SK-N-MC (cell line): ENCODE results near the gene MRPL58.
"Not testable (repeated sequence)": the region's sequence is repeated elsewhere in the genome, so short reads cannot be mapped to it uniquely, and the experiment has no call there.

Source experiments
- DNase-seq: peaks from one replicate; pipeline ENCODE4 v3.0.0-alpha.2; 2011; ENCODE audit warnings: low read depth, low spot score
- H3K27ac ChIP-seq: fragments of 200-600 bp; sonication (generic); 2 replicates; pipeline ENCODE4 v1.5.1; 2016; ENCODE audit warnings: mixed run types
- H3K36me3 ChIP-seq: fragments of 200-600 bp; sonication (generic); 2 replicates; pipeline ENCODE4 v1.6.1; 2017; ENCODE audit warnings: antibody characterized with exemption, low read length, mixed read lengths; ENCODE audit not compliant: insufficient read depth
- H3K4me3 ChIP-seq: fragments of 200-600 bp; sonication (generic); 2 replicates; pipeline ENCODE4 v1.5.1; 2016
- H3K9ac ChIP-seq: fragments of 200-600 bp; sonication (generic); 2 replicates; pipeline ENCODE4 v1.8.0; 2017; ENCODE audit warnings: mixed run types, mixed read lengths; ENCODE audit not compliant: insufficient read length
- H3K9me3 ChIP-seq: fragments of 200-600 bp; sonication (generic); 2 replicates; pipeline ENCODE4 v1.6.1; 2017; ENCODE audit warnings: low read depth, mild to moderate bottlenecking, antibody characterized with exemption, low read length, moderate library complexity, mixed read lengths
- EZH2 ChIP-seq: fragments of 200-600 bp; sonication (generic); IDR thresholded peaks from one replicate; pipeline ENCODE4 v1.6.1; 2017; ENCODE audit warnings: antibody characterized with exemption
- FOXP2 ChIP-seq: optimal IDR thresholded peaks from 2 replicates; pipeline ENCODE3; 2011; ENCODE audit warnings: mild to moderate bottlenecking, moderate library complexity; ENCODE audit not compliant: insufficient read depth; ENCODE audit errors: extremely low read length, control extremely low read depth
- POLR2AphosphoS5 ChIP-seq: IDR thresholded peaks from 2 replicates; pipeline ENCODE4 v1.6.1; 2012; ENCODE audit warnings: mild to moderate bottlenecking, low read depth, low read length, borderline replicate concordance

The MRPL58 gene

DNA sequence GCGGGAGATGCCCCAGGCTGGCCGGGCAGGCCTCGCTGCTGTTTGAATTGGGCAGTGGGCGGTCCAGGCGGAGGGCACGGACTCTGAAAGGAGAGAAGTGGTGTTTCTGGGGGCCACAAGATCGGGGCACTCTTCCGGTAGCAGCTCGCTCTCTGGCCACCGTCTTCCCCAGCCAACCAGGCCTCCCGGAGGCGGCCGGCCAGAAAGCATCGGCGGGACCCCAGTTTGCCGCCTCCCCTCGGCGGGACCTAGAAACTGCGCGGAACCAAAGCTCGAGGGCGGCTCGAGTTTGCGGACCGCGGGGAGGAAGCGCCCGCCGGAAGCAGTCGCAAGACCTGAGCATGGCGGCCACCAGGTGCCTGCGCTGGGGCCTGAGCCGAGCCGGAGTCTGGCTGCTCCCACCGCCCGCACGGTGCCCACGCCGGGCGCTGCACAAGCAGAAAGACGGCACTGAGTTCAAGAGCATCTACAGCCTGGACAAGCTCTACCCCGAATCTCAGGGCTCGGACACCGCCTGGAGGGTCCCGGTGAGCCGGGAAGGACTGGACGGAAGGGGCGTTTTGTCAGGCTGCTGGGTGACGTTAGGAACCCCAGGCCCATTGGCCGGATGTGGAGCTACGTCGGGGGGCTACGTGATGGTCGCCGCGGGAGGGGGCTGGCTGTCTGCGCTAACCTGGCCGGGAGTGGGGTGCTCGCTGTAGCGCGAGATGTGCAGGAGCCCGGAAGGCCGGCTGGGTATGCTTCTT is at the start of gene MRPL58:
MRPL58 (plus strand) TSS at position 325 of the 746 bp plus-strand sequence; CDS start at position 342, 17 bp downstream.
- Histone ChIP-seq H3K27ac (peak within 1 kb of the TSS; percentile 86), H3K36me3 (peaks cover 7% of the 10 kb centered on the region; the same call in 1 of the 2 replicates), H3K9me3 (no peaks in the 10 kb centered on the region), H3K9ac (peak within 1 kb of the TSS; percentile 83), H3K4me3 (peak within 1 kb of the TSS; percentile 93)
- peak; percentile 92 for TF ChIP-seq POLR2AphosphoS5
- no peak for TF ChIP-seq FOXP2
- DNase-seq: no peak

- H3K4me3 ChIP-seq: no peak overlapping the region
- H3K36me3 ChIP-seq: no peaks in the 10 kb centered on the region
- H3K9ac ChIP-seq: no peak overlapping the region
- no peak for TF ChIP-seq EZH2
- TF ChIP-seq FOXP2: no peak
- TF ChIP-seq POLR2AphosphoS5: no peak
- DNase-seq: no peak
- no peak overlapping the region for H3K27ac ChIP-seq
- no peaks in the 10 kb centered on the region for H3K9me3 ChIP-seq
These were observed 48.8 kb upstream of the MRPL58 start for GRCh38 chr17:74963656-74964055.

- no peak overlapping the region for H3K9ac ChIP-seq
- DNase-seq: no peak
- TF ChIP-seq EZH2: no peak
- TF ChIP-seq FOXP2: no peak
- TF ChIP-seq POLR2AphosphoS5: no peak
- H3K4me3 ChIP-seq: no peak overlapping the region
- H3K27ac ChIP-seq: no peak overlapping the region
- H3K36me3 ChIP-seq: no peaks in the 10 kb centered on the region
- no peaks in the 10 kb centered on the region for H3K9me3 ChIP-seq
These were observed 48.2 kb upstream of the MRPL58 start for GRCh38 chr17:74964246-74964761.

- DNase-seq: no peak
- Histone ChIP-seq H3K4me3 (no peak overlapping the region), H3K27ac (no peak overlapping the region), H3K9me3 (no peaks in the 10 kb centered on the region), H3K9ac (no peak overlapping the region), H3K36me3 (no peaks in the 10 kb centered on the region)
- no peak for TF ChIP-seq POLR2AphosphoS5
- no peak for TF ChIP-seq EZH2
- no peak for TF ChIP-seq FOXP2
These were observed 47.4 kb upstream of the MRPL58 start for GRCh38 chr17:74964988-74965622.

DNA sequence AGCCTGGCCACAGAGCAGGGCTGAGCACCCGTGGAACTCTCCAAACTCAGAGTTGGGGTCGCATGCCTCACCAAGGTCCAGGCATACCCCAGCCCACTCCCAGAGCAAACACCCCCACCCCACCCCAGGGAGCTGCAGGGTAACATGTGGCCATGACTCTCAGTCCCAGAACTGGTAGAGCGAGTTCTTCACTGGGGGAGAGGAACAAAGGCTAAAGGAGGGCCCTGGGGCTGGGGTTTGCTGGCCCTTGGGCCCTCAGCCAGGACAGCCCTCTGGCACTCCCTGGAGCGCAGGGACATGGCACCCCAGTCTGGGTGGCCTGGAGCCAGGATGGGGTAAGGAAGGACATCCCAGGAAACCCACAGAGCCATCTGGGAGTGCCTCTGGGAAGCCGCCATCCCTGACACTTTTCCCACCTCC is 44.1 kb upstream of the MRPL58 start:
- no peaks in the 10 kb centered on the region for H3K9me3 ChIP-seq
- no peak overlapping the region for H3K4me3 ChIP-seq
- H3K27ac ChIP-seq: no peak overlapping the region
- no peak for DNase-seq
- H3K36me3 ChIP-seq: no peaks in the 10 kb centered on the region
- TF ChIP-seq POLR2AphosphoS5 (no peak), FOXP2 (no peak), EZH2 (no peak)
- no peak overlapping the region for H3K9ac ChIP-seq

GRCh38 chr17:74969501-74969900 is 43.0 kb upstream of the MRPL58 start:
- H3K9me3 ChIP-seq, H3K9ac ChIP-seq, H3K4me3 ChIP-seq, H3K27ac ChIP-seq, H3K36me3 ChIP-seq, DNase-seq: not testable (repeated sequence)

DNA sequence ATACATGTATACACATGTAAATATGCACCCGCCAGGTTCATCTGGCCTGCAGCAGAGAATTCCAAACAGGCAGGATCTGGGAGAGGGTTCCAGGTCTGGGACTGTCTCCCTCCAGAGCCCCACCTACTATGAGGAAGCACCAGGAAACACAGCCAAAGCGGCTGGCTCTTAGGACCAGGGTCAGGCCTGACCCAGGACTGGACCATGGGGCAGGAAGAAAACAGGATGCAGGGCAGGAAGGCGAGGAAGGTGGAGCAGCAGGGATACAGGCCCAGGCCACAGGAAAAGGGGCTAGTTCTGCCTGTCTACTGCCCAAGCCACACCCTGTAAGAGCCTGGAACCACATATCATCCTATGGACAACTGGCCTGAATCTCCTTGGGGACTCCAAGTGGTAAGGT is 42.1 kb upstream of the MRPL58 start:
- TF ChIP-seq EZH2 (no peak), FOXP2 (no peak), POLR2AphosphoS5 (no peak)
- H3K36me3 ChIP-seq: no peaks in the 10 kb centered on the region
- H3K27ac ChIP-seq: no peak overlapping the region

GRCh38 chr17:74971069-74971841 is 41.2 kb upstream of the MRPL58 start:
- Histone ChIP-seq H3K36me3 (no peaks in the 10 kb centered on the region), H3K9me3 (no peaks in the 10 kb centered on the region), H3K4me3 (no peak overlapping the region; the same call in 1 of the 2 replicates), H3K27ac (no peak overlapping the region), H3K9ac (no peak overlapping the region)
- TF ChIP-seq FOXP2 (no peak), EZH2 (no peak), POLR2AphosphoS5 (no peak)
- no peak for DNase-seq

More for the DNA sequence above, 42.1 kb upstream of the MRPL58 start:
- Histone ChIP-seq H3K9ac (no peak overlapping the region), H3K9me3 (no peaks in the 10 kb centered on the region), H3K4me3 (no peak overlapping the region)
- DNase-seq: no peak

GRCh38 chr17:74971842-74972106 is 40.7 kb upstream of the MRPL58 start:
- Histone ChIP-seq H3K36me3 (no peaks in the 10 kb centered on the region), H3K9me3 (no peaks in the 10 kb centered on the region), H3K9ac (no peak overlapping the region), H3K4me3 (peak overlapping the region; percentile 82), H3K27ac (no peak overlapping the region)
- DNase-seq: no peak
- TF ChIP-seq POLR2AphosphoS5 (no peak), EZH2 (no peak), FOXP2 (no peak)
